ENCODE results near the gene NAP1L1.

DNA sequence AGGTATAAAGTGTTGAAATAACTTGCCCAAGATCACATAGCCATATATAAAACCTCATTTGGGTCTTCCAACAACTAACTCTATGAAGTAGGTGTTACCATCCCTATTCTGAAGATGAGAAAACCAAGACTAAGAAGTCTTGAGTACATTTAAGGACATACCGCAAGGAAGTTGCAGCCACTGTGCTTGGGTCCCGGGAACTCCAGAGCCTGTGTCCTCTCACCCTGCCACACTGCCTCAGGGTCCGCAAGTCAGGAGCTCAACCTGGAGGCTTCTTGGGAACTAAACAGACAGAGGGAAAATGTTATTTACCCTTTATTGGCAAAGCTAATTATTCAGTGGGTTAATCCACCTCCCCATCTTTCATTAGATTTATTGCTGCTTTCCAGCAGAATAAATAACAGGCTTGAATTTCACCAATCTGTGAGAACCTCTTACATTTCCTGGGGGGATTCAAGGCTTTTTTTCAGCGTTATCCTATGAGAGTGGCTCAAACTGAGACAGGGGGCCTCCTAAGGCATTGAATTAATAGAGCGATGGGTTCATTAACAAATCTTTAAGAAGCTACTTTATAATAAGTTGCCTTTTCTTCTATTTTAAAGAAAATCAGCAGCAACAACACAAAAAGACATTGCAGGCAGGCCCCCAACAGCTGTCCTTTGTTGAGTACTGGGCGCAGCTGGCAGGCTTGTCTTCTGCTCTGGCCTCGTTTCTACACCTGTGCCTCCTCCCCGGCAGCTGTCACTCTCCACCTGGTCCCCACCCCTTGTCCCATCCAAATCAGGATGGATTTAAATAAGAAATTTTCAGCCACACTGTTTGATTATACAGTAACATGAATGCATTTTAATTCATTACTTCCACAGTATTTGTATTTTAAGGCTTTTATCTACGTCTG, 78.2 kb downstream of the NAP1L1 start:
- TF ChIP-seq CTCF (IDR thresholded peaks at IDR 0.05): no peak
- no peak for TF ChIP-seq POLR2A (IDR thresholded peaks at IDR 0.05)
